Esophagus muscularis mucosa (tissue), 4 donors: Measurements from ENCODE around the gene RGS8. TPM values are rescaled to one million over a fixed set of nuclear protein-coding genes. Genes with fewer than 3 reads are reported as not detected.

ENCODE experiments used
- DNase-seq: peaks from one replicate; pipeline ENCODE4 v3.0.0-alpha.2; 2017; ENCODE audit errors: extremely low spot score
- H3K27ac ChIP-seq, 4 donors: fragments of 200-600 bp; sonication (generic); replicated peaks in 1 of 4; 1 replicate in 3 of 4; 2 replicates in 1 of 4; pipeline ENCODE4 v1.5.1; 2016 to 2019; ENCODE audit warnings: mild to moderate bottlenecking in 1 of 4
- H3K27me3 ChIP-seq, 4 donors: fragments of 200-600 bp; sonication (generic); one replicate each; pipeline versions ENCODE4 v1.5.1 to v1.6.0; 2016 to 2019
- H3K36me3 ChIP-seq, 4 donors: fragments of 200-600 bp; sonication (generic); one replicate each; pipeline ENCODE4 v1.5.1; 2016 to 2019
- H3K4me1 ChIP-seq, 4 donors: fragments of 200-600 bp; sonication (generic); one replicate each; pipeline ENCODE4 v1.5.1; 2016 to 2019
- H3K4me3 ChIP-seq, 4 donors: fragments of 200-600 bp; sonication (generic); 1 replicate in 2 of 4; 2 replicates in 2 of 4; pipeline ENCODE4 v1.5.1; 2016 to 2019; ENCODE audit warnings: mild to moderate bottlenecking in 4 of 4, moderate library complexity in 1 of 4
- H3K9me3 ChIP-seq, 4 donors: fragments of 200-600 bp; sonication (generic); 1 replicate in 3 of 4; 2 replicates in 1 of 4; pipeline ENCODE4 v1.5.1; 2016 to 2019
- CTCF ChIP-seq, 3 experiments: fragments of 200-600 bp in 2 of 3; fragments of 450-650 bp in 1 of 3; sonication (generic) in 2 of 3; IDR thresholded peaks; one replicate each; pipeline ENCODE4 v1.5.1; 2017 to 2019; ENCODE audit warnings: antibody characterized with exemption in 3 of 3, mild to moderate bottlenecking in 2 of 3, moderate library complexity in 1 of 3
- EP300 ChIP-seq: sonication (generic); formaldehyde crosslinking; IDR thresholded peaks from one replicate; pipeline ENCODE4 v1.6.1; 2017; ENCODE audit warnings: antibody characterized with exemption
- POLR2A ChIP-seq: fragments of 450-650 bp; IDR thresholded peaks from one replicate; pipeline ENCODE4 v1.6.1; 2017; ENCODE audit warnings: antibody characterized with exemption, moderate library complexity, mild to moderate bottlenecking, low read depth
- POLR2AphosphoS5 ChIP-seq, 2 donors: sonication (generic); formaldehyde crosslinking; IDR thresholded peaks; one replicate each; pipeline ENCODE4 v1.6.1; 2017; ENCODE audit warnings: antibody characterized with exemption in 2 of 2
- WGBS: methylation state at CpG from one replicate; pipeline ENCODE4 v1.1.5; 2018; 5-methylcytosine and 5-hydroxymethylcytosine counted together
- intact Hi-C: fragments of 100-400 bp; cut with DNase I; formaldehyde crosslinking; loops from one replicate; pipeline ENCODE4 v1.15.1; 2023
- total RNA-seq, 4 donors: library from RNA; depleted of rRNA; stranded (reverse); fragments of >200 nt; gene quantifications; one replicate each; pipeline versions ENCODE4 v1.1.0 to v1.2.1, GENCODE V29; 2016

Gene RGS8
- total RNA-seq, 4 donors from 2014 or later = 0.06 to 0.17 TPM; not detected in 2

GRCh38 chr1:182713939-182714338 is 29.6 kb upstream of the RGS8 start:
- Histone ChIP-seq H3K9me3 (no peaks in the 10 kb centered on the region), H3K27ac (no peak overlapping the region), H3K36me3 (no peaks in the 10 kb centered on the region), H3K27me3 (no peaks in the 10 kb centered on the region), H3K4me3 (no peak overlapping the region), H3K4me1 (no peaks in the 10 kb centered on the region)
- intact Hi-C loops = no loop called here
- WGBS = 91% methylated on average over 3 of the region's 3 CpGs
- DNase-seq = no peak
- no peak for TF ChIP-seq POLR2A
- TF ChIP-seq EP300 = no peak
- TF ChIP-seq CTCF (IDR thresholded peaks at IDR 0.05) = no peak
- no peak for TF ChIP-seq POLR2AphosphoS5 (IDR thresholded peaks at IDR 0.05)

GRCh38 chr1:182713492-182713891 is 29.1 kb upstream of the RGS8 start:
- Histone ChIP-seq H3K4me3 (no peak overlapping the region), H3K27me3 (no peaks in the 10 kb centered on the region), H3K9me3 (no peaks in the 10 kb centered on the region), H3K4me1 (no peaks in the 10 kb centered on the region), H3K36me3 (no peaks in the 10 kb centered on the region), H3K27ac (no peak overlapping the region)
- 92% methylated on average over 3 of the region's 3 CpGs for WGBS
- DNase-seq = no peak
- TF ChIP-seq POLR2A = no peak
- TF ChIP-seq POLR2AphosphoS5 (IDR thresholded peaks at IDR 0.05) = no peak
- TF ChIP-seq CTCF (IDR thresholded peaks at IDR 0.05) = no peak
- TF ChIP-seq EP300 = no peak
- intact Hi-C loops = no loop called here

- intact Hi-C loops = no loop called here
- no peaks in the 10 kb centered on the region for H3K36me3 ChIP-seq
- WGBS = 97% methylated on average over 2 of the region's 2 CpGs
- no peak for DNase-seq
- no peaks in the 10 kb centered on the region for H3K27me3 ChIP-seq
- H3K27ac ChIP-seq = no peak overlapping the region
- peaks cover 0 to 8% (median 7%) of the 10 kb centered on the region in 4 donors for H3K4me1 ChIP-seq
- no peaks in the 10 kb centered on the region for H3K9me3 ChIP-seq
- H3K4me3 ChIP-seq = no peak overlapping the region
- TF ChIP-seq POLR2A = no peak
- no peak for TF ChIP-seq POLR2AphosphoS5 (IDR thresholded peaks at IDR 0.05)
- no peak for TF ChIP-seq CTCF (IDR thresholded peaks at IDR 0.05)
- TF ChIP-seq EP300 = no peak
Measured at GRCh38 chr1:182709855-182710254, 25.5 kb upstream of the RGS8 start.

GRCh38 chr1:182709225-182709764 is 24.9 kb upstream of the RGS8 start:
- Histone ChIP-seq H3K27ac (no peak overlapping the region), H3K27me3 (no peaks in the 10 kb centered on the region), H3K9me3 (no peaks in the 10 kb centered on the region), H3K36me3 (no peaks in the 10 kb centered on the region), H3K4me1 (peaks cover 0 to 8% (median 7%) of the 10 kb centered on the region in 4 donors), H3K4me3 (no peak overlapping the region)
- intact Hi-C loops = no loop called here
- TF ChIP-seq EP300 (no peak), POLR2AphosphoS5 (IDR thresholded peaks at IDR 0.05) (no peak), CTCF (IDR thresholded peaks at IDR 0.05) (no peak), POLR2A (no peak)
- DNase-seq = no peak
- 95% methylated on average over 1 of the region's 1 CpG for WGBS

- TF ChIP-seq POLR2A (no peak), POLR2AphosphoS5 (IDR thresholded peaks at IDR 0.05) (peak in 1 of 2 donors; percentile 38), EP300 (no peak)
- Histone ChIP-seq H3K9me3 (no peaks in the 10 kb centered on the region), H3K4me3 (no peak overlapping the region), H3K36me3 (no peaks in the 10 kb centered on the region), H3K27ac (no peak overlapping the region), H3K27me3 (no peaks in the 10 kb centered on the region), H3K4me1 (peaks cover 0 to 8% (median 7%) of the 10 kb centered on the region in 4 donors)
- intact Hi-C loops = no loop called here
- no peak for DNase-seq
- 88% methylated on average over 1 of the region's 1 CpG for WGBS
Measured at GRCh38 chr1:182707122-182707521, 22.7 kb upstream of the RGS8 start.
